ENCODE results near the gene HUWE1.
A peak's percentile ranks its signal among the peaks of the same experiment; 100 is the strongest.
"Not testable (repeated sequence)": the region's sequence is repeated elsewhere in the genome, so short reads cannot be mapped to it uniquely, and the experiment has no call there.

Gene HUWE1

GRCh38 chrX:53605004-53605403 lies 81.5 kb downstream of the HUWE1 start:
- no peak for DNase-seq

DNA sequence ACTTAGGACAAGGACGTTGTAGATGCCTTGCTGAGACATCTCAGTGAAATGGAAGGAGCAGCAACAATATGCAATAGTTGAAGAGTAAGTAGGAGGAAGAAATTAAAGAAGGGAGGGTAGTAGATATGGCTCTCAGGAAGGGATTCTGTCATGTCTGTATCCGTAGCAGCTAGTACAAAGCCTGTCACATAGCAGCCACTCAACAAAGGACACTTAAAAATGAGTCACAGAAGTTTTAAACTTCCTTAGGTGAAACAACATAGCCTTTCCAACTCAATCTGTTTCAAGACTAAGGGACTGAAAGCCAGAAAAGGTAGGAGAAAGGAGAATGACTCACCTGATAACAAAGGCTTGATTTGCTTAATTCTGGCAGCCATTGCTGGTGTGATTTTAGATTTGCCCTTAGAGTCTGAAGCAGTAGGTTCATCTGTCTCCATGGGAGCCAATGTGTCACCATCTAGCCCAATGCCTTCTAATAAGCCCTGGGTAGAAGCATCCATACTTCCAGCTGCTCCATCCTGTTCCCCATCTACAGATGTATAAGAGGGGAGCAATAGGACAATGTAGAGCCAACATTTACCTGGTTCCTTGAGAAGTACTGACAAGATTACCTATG lies 86.6 kb downstream of the HUWE1 start:
- no peak for DNase-seq

- DNase-seq, result no peak
These were observed 88.3 kb downstream of the HUWE1 start for GRCh38 chrX:53598169-53598568.

DNA sequence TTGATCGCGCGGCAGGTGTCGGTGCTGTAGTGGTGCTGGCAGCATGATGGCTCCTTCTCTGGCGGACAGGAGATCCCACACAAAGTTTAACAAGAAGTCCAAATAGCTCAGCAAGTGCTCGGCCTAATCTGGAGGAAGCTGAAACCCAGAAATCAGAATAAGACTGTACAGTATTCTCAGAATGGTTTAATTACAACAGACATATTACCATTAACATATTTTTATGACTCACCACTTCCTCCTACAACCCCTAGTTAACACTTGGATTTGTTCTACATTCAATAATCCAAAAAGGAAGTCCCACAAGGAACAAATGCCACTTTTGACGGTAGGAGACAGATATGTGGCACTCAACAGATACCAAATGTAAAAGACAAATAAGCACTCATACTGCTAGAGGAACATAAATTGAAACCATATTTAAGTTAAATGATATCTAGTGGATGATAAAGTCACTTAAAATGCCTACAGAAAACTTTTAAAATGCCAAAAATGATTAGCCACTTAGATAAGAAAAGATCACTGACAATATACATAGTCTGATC lies 91.2 kb downstream of the HUWE1 start:
- DNase-seq, result no peak

- DNase-seq, result no peak
These were observed 92.2 kb downstream of the HUWE1 start for GRCh38 chrX:53594354-53594753.

- DNase-seq, result no peak
These were observed 98.6 kb downstream of the HUWE1 start for GRCh38 chrX:53587795-53588420.

- no peak for DNase-seq
These were observed 101.6 kb downstream of the HUWE1 start for GRCh38 chrX:53584891-53585290.

- no peak for DNase-seq
These were observed 102.9 kb downstream of the HUWE1 start for GRCh38 chrX:53583571-53583970.

DNA sequence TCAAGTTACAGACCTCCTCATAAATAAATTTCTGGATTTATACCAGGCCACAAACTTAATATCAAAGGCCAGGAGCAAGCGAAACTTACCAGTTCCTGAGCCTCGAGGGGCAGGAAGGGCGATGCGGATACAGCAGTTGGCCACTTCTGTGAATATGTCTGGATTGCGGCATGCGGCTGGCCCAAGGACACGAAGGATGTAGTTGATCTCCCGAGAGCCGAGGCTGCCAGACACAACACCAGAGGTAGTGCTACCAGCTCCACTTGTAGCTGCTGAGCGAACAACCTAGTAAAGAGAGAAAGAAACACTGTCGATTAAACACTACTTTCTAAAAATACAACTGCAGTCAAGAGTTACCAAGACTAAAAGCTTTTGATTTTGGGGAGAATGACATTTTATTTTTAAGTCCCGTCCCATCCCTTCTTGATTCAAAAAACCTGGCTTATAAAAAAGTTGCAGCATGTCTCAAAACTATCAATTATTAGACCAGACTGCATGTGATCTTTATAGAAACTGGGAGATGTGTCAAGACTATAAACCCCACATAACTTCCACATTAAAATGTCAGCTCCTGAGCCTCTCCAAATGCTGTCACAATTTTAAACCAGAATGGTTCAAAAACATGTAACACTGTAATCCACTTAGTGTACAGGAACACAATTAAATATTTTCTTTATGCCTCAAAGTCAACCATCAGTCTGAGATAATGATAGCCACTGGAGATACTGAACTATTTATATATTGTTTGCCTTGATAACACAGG lies 105.6 kb downstream of the HUWE1 start:
- DNase-seq, result no peak

GRCh38 chrX:53571494-53571893 lies 115.0 kb downstream of the HUWE1 start:
- DNase-seq, result no peak

DNA sequence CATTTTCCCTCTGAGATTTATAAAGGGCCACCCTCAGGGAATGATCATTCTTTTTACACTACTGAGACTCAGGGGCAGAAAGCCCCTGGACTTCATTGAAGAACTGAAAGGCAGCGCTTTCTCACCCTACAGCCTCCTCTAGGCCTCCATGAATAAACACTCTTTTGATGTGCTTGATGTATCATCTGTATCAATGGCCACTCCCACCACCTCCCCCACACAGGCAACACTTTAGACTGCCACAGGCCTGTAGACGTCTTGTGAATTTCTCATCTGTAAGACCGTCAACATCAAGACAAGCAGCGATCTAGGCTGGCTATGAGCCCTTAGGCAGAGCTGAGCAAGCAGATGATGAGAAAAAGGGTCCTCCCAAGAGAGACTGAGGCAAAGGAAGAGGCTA lies 123.2 kb downstream of the HUWE1 start:
- DNase-seq, result no peak

DNA sequence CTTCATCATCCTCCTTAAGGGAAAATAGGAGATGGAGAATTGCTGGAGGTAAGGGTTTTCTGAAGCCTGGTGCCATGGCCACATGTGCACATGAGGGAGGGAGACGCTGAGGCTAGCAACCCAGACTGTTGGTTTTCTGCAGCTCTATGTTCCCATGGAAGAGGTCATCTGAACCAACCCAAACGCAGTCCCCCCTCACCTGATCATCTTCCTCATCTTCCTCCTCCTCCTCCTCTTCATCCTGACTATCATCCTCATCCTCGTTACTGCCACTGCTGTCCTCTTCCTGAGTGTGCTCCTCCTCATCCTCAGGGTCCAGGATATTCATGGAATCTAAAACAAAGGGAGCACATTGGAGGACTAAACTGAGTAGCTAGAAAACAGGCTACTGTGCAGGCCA lies 124.6 kb downstream of the HUWE1 start:
- DNase-seq, result no peak

- no peak for DNase-seq
These were observed 127.9 kb downstream of the HUWE1 start for GRCh38 chrX:53558646-53559045.

- no peak for DNase-seq
These were observed 129.7 kb downstream of the HUWE1 start for GRCh38 chrX:53556868-53557267.

DNA sequence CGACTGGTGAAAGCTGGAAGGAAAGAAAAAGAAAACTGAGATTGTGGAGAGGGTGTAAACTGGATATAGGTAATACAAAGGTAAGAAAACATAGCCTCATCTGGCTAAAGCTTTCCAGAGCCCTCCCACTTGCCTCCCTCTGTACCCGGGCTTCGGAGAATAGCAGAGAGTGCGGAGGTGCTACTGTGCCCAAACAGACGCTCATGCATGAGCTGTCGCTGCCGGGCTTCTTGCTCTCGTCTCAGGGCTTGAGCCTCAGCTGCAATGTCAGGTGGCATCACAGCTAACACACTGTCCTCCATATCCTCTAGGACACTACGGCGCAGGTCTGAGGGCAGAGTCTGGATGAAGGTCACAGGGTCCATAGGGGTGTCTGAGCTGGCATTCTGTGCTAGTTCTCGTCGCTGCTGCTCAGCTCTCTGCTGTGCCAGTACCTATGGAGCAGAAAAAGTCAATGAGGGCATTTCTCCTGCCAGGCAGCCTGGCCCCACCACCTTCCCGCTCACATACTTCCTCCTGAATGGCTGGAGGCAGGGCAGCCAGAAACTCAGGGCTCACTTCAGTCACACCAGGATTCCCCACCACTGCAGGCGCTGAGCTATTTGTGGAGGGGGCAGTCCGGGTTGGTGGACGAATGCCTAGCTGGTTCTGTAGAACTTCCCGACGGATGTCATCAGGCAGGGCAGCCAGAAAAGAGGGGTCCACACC lies 135.6 kb downstream of the HUWE1 start:
- DNase-seq, result no peak

GRCh38 chrX:53547668-53548067 lies 138.9 kb downstream of the HUWE1 start:
- DNase-seq, result no peak

GRCh38 chrX:53544936-53545335 lies 141.6 kb downstream of the HUWE1 start:
- DNase-seq, result no peak

GRCh38 chrX:53538781-53539180 lies 147.7 kb downstream of the HUWE1 start:
- no peak for DNase-seq

GRCh38 chrX:53531255-53531966 lies 155.1 kb downstream of the HUWE1 start:
- not testable (repeated sequence) for DNase-seq

- no peak for DNase-seq
These were observed 159.5 kb downstream of the HUWE1 start for GRCh38 chrX:53526999-53527398.

GRCh38 chrX:53511322-53511721 lies 175.2 kb downstream of the HUWE1 start:
- no peak for DNase-seq

GRCh38 chrX:53504035-53504434 lies 182.5 kb downstream of the HUWE1 start:
- DNase-seq, result not testable (repeated sequence)

- DNase-seq, result peak; percentile 13 to 60
These were observed 192.1 kb downstream of the HUWE1 start for GRCh38 chrX:53494436-53494835.
